K562 (cell line): ENCODE results near the gene CRYAB. TPM values are rescaled to one million over a fixed set of nuclear protein-coding genes. Genes with fewer than 3 reads are reported as not detected.

Experiments
- CGGBP1 ChIP-seq: fragments of 250-450 bp; sonication (Bioruptor Pico); IDR thresholded peaks from 2 replicates; pipeline ENCODE4 v1.9.0; 2021; ENCODE audit warnings: mild to moderate bottlenecking
- CREB5 ChIP-seq: fragments of 250-450 bp; sonication (Bioruptor Pico); IDR thresholded peaks from 2 replicates; pipeline ENCODE4 v1.5.0; 2020; ENCODE audit warnings: mild to moderate bottlenecking
- E2F3 ChIP-seq: fragments of 250-450 bp; sonication (Bioruptor Pico); IDR thresholded peaks from 2 replicates; pipeline ENCODE4 v1.4.0; 2020; ENCODE audit warnings: mild to moderate bottlenecking
- FOXP1 ChIP-seq: sonication (generic); formaldehyde crosslinking; IDR thresholded peaks from 2 replicates; pipeline ENCODE4 v1.8.0; 2022; ENCODE audit warnings: mild to moderate bottlenecking, missing genetic modification reagents
- HDAC6 ChIP-seq: IDR thresholded peaks from 2 replicates; pipeline ENCODE4 v1.6.1; 2012; ENCODE audit warnings: low read depth, mild to moderate bottlenecking, control low read depth, inconsistent platforms, low read length, moderate library complexity
- ILK ChIP-seq: fragments of 450-650 bp; IDR thresholded peaks from 2 replicates; pipeline ENCODE4 v1.6.1; 2016; ENCODE audit warnings: missing genetic modification characterization, low read depth, mild to moderate bottlenecking, missing compliant biosample characterization, moderate library complexity, borderline replicate concordance
- IRF2 ChIP-seq: sonication (generic); formaldehyde crosslinking; IDR thresholded peaks from 2 replicates; pipeline ENCODE4 v1.8.1; 2022; ENCODE audit warnings: mild to moderate bottlenecking, missing genetic modification reagents
- KLF10 ChIP-seq: fragments of 250-450 bp; sonication (Bioruptor Pico); IDR thresholded peaks from 2 replicates; pipeline ENCODE4 v1.6.1; 2021; ENCODE audit warnings: matching md5 sums
- PATZ1 ChIP-seq: fragments of 250-450 bp; sonication (Bioruptor Pico); IDR thresholded peaks from 2 replicates; pipeline ENCODE4 v1.5.0; 2020; ENCODE audit warnings: mild to moderate bottlenecking, borderline replicate concordance
- SIX5 ChIP-seq, 2 experiments: IDR thresholded peaks; 2 replicates each; pipeline ENCODE4 v1.6.1; 2011; ENCODE audit warnings: low read length in 2 of 2, borderline replicate concordance in 1 of 2, low read depth in 1 of 2, mild to moderate bottlenecking in 1 of 2, moderate library complexity in 1 of 2; ENCODE audit not compliant: insufficient read depth in 1 of 2
- TBL1XR1 ChIP-seq, 2 experiments: IDR thresholded peaks; 2 replicates each; pipeline ENCODE4 v1.6.1; 2012; ENCODE audit warnings: improper control_type of control experiment in 2 of 2, low read length in 2 of 2, mild to moderate bottlenecking in 1 of 2
- ZNF707 ChIP-seq: fragments of 250-450 bp; sonication (Bioruptor Pico); conservative IDR thresholded peaks from 2 replicates; pipeline ENCODE4 v1.8.0; 2022; ENCODE audit warnings: inconsistent platforms, mild to moderate bottlenecking, moderate library complexity
- ZNF778 ChIP-seq: fragments of 450-650 bp; formaldehyde crosslinking; IDR thresholded peaks from 2 replicates; pipeline ENCODE4 v1.4.0; 2020; ENCODE audit warnings: mild to moderate bottlenecking, moderate library complexity
- polyA plus RNA-seq, 8 experiments: library from polyadenylated mRNA; depleted of rRNA in 4 of 8; stranded (reverse) in 5 of 8; unstranded in 3 of 8; fragments of >200 nt; fragmentation: Nextera tagmentation in 2 of 8; fragmentation: Illumina TruSeq in 1 of 8; extraction: Ambion mirVana in 2 of 8; extraction: Trizol in 1 of 8; gene quantifications; 2 replicates each; pipeline versions ENCODE4 v1.2.1 to v1.2.3, GENCODE V29; 2011 to 2014; ENCODE audit warnings: inconsistent platforms in 1 of 8, missing spikeins in 1 of 8
- total RNA-seq, 7 experiments: library from RNA; depleted of rRNA in 6 of 7; stranded (reverse); fragments of >200 nt in 6 of 7; fragmentation: Illumina TruSeq in 2 of 7; extraction: Trizol in 2 of 7; gene quantifications; 2 replicates each; pipeline versions ENCODE4 v1.2.1 to v1.2.3, GENCODE V29; 2011 to 2021; ENCODE audit warnings: low replicate concordance in 1 of 7
- TF ChIP-seq, protein P1 (sequence below): sonication (generic); formaldehyde crosslinking; IDR thresholded peaks from 2 replicates; pipeline ENCODE4 v1.8.0; 2023; ENCODE audit warnings: mild to moderate bottlenecking, missing genetic modification reagents
- TF ChIP-seq, protein P2 (sequence below): fragments of 250-450 bp; sonication (Bioruptor Pico); IDR thresholded peaks from 2 replicates; pipeline ENCODE4 v1.4.0; 2020; ENCODE audit warnings: mild to moderate bottlenecking, moderate library complexity, borderline replicate concordance

Gene CRYAB
- total and polyA plus RNA-seq, 9 of the 15 experiments (the other 6 are each of a cell fraction or from before 2014, with no cell fraction given), result 0.83 to 7.5 (median 3.6) TPM

DNA sequence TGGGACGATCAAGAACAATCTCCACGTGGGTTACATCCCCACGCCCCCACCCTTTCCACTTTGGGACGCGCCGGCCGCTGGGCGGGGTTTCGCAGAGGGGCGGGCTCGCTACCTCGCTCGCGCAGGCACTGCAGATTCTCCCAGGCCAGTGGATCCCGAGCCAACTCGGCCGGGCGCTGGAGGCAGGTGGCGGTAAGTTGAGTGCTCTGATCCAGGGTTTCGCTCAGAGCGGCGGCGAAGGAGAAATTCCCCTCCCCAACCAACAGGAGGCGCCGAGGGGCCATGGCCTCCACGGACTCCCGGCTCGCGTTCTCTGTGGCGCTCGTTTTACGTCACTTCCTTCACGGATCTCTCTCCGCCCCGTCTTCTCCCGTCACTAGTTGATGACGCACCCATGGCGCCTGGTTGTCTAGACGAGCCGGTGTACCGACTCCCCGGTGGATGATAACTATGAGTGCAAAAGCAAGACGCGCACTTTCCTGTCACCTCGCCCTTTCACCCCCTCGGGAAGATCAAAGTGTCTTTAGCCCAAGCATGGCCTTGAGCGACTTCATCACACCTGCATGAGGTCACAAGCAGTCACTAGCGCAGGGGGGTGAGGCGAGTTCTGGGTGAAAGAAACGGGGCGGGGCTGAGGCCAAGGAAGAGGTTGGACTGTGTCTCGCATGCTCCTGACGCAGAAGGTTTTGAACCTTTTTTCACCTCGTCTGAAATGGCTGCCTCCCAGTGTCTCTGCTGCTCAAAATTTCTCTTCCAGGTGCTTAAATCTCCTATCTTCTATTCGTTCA, 32.5 kb downstream of the CRYAB start, which contains the start of the genes CFAP68 and FDXACB1 (continued):
- TF ChIP-seq CGGBP1, result peak; percentile 31; the same call in 1 of the 2 replicates
- TF ChIP-seq HDAC6, result no peak
- no peak for TF ChIP-seq KLF10
- TF ChIP-seq, protein P1, sequence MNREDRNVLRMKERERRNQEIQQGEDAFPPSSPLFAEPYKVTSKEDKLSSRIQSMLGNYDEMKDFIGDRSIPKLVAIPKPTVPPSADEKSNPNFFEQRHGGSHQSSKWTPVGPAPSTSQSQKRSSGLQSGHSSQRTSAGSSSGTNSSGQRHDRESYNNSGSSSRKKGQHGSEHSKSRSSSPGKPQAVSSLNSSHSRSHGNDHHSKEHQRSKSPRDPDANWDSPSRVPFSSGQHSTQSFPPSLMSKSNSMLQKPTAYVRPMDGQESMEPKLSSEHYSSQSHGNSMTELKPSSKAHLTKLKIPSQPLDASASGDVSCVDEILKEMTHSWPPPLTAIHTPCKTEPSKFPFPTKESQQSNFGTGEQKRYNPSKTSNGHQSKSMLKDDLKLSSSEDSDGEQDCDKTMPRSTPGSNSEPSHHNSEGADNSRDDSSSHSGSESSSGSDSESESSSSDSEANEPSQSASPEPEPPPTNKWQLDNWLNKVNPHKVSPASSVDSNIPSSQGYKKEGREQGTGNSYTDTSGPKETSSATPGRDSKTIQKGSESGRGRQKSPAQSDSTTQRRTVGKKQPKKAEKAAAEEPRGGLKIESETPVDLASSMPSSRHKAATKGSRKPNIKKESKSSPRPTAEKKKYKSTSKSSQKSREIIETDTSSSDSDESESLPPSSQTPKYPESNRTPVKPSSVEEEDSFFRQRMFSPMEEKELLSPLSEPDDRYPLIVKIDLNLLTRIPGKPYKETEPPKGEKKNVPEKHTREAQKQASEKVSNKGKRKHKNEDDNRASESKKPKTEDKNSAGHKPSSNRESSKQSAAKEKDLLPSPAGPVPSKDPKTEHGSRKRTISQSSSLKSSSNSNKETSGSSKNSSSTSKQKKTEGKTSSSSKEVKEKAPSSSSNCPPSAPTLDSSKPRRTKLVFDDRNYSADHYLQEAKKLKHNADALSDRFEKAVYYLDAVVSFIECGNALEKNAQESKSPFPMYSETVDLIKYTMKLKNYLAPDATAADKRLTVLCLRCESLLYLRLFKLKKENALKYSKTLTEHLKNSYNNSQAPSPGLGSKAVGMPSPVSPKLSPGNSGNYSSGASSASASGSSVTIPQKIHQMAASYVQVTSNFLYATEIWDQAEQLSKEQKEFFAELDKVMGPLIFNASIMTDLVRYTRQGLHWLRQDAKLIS (CRISPR knock-in tag), result peak; percentile 75
- TF ChIP-seq PATZ1 (CRISPR knock-in tag), result no peak
- no peak for TF ChIP-seq ZNF778 (CRISPR knock-in tag)
- peak; percentile 19 to 91 for TF ChIP-seq TBL1XR1 (IDR thresholded peaks at IDR 0.05; ENCODE audit: low read length in 2 of 2)
- no peak; the same call in 1 of the 2 replicates for TF ChIP-seq CREB5 (CRISPR knock-in tag)
- TF ChIP-seq ILK (tag), result no peak
- TF ChIP-seq SIX5 (IDR thresholded peaks at IDR 0.05; ENCODE audit: borderline replicate concordance in 1 of 2, insufficient read depth in 1 of 2, low read depth in 1 of 2, low read length in 2 of 2), result peak in 1 of 2 experiments; percentile 39; a peak in 1 of 4 replicates
- TF ChIP-seq IRF2, result no peak
- TF ChIP-seq, protein P2, sequence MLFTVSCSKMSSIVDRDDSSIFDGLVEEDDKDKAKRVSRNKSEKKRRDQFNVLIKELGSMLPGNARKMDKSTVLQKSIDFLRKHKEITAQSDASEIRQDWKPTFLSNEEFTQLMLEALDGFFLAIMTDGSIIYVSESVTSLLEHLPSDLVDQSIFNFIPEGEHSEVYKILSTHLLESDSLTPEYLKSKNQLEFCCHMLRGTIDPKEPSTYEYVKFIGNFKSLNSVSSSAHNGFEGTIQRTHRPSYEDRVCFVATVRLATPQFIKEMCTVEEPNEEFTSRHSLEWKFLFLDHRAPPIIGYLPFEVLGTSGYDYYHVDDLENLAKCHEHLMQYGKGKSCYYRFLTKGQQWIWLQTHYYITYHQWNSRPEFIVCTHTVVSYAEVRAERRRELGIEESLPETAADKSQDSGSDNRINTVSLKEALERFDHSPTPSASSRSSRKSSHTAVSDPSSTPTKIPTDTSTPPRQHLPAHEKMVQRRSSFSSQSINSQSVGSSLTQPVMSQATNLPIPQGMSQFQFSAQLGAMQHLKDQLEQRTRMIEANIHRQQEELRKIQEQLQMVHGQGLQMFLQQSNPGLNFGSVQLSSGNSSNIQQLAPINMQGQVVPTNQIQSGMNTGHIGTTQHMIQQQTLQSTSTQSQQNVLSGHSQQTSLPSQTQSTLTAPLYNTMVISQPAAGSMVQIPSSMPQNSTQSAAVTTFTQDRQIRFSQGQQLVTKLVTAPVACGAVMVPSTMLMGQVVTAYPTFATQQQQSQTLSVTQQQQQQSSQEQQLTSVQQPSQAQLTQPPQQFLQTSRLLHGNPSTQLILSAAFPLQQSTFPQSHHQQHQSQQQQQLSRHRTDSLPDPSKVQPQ (CRISPR knock-in tag), result no peak
- TF ChIP-seq ZNF707 (CRISPR knock-in tag), result no peak
- peak; percentile 75 for TF ChIP-seq FOXP1 (CRISPR knock-in tag)
- no peak for TF ChIP-seq E2F3 (CRISPR knock-in tag)
